ENCODE data around the gene TFPI2. TPM values are rescaled to one million over a fixed set of nuclear protein-coding genes. Genes with fewer than 3 reads are reported as not detected.

Gene TFPI2
- total RNA-seq, 1 experiment from 2014 or later = 4.4 TPM

DNA sequence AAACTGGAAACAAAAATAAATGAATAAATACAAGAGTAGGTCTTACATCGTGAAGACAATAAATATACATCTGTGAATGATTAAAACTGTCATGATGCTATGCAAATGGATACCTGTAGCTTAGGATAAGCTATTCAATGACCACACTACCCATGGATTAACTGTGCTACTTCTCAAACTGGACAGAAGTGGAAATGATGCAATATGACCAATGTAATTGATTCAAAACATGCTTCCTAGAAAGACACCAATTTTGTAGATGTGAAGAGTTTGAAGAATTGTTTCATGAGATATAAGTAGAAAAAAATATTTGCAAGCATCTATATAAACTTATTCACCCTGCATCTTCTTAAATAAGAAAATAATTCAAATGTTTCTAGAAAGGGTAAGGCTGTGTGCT, 36.1 kb downstream of the TFPI2 start:
- no peaks in the 10 kb centered on the region for H3K36me3 Mint-ChIP-seq (ENCODE audit: insufficient read depth in 1 of 3, low read depth in 3 of 3)
- Histone ChIP-seq H2AFZ (ENCODE audit: low read length) (no peak overlapping the region), H2BK120ac (ENCODE audit: low read depth, low read length, poor library complexity, severe bottlenecking) (no peak overlapping the region), H2BK20ac (ENCODE audit: low read depth, low read length, poor library complexity, severe bottlenecking) (no peak overlapping the region), H3K79me1 (ENCODE audit: insufficient read depth, low read depth, low read length, poor library complexity, severe bottlenecking) (no peaks in the 10 kb centered on the region), H3K4ac (ENCODE audit: low read depth, low read length) (no peak overlapping the region), H2BK5ac (ENCODE audit: insufficient read length, low read length) (no peak overlapping the region), H3K18ac (ENCODE audit: insufficient read length, low read depth, low read length) (no peak overlapping the region), H3K56ac (ENCODE audit: insufficient read length, low read depth, low read length) (no peak overlapping the region), H4K91ac (ENCODE audit: insufficient read length, low read depth, low read length) (no peak overlapping the region), H3K23ac (ENCODE audit: insufficient read length, low read depth, low read length) (no peak overlapping the region), H4K20me1 (ENCODE audit: control insufficient read depth, insufficient read depth, insufficient read length) (no peaks in the 10 kb centered on the region), H3K23me2 (ENCODE audit: insufficient read length, low read depth, low read length, poor library complexity, severe bottlenecking) (no peaks in the 10 kb centered on the region), H2AK5ac (ENCODE audit: insufficient read length, low read length) (no peak overlapping the region), H3K79me2 (ENCODE audit: insufficient read depth, low read length) (no peaks in the 10 kb centered on the region), H2BK15ac (ENCODE audit: low read depth, low read length) (no peak overlapping the region), H4K5ac (ENCODE audit: insufficient read length, low read depth, low read length) (no peak overlapping the region), H3K27me3 (ENCODE audit: insufficient read depth, low read length) (no peaks in the 10 kb centered on the region), H2BK12ac (ENCODE audit: insufficient read length, low read depth, low read length) (no peak overlapping the region), H3K14ac (ENCODE audit: insufficient read depth, low read length) (no peak overlapping the region), H3K4me2 (ENCODE audit: insufficient read depth, insufficient read length, low read length) (no peak overlapping the region), H4K8ac (replicated peaks; ENCODE audit: insufficient read length, low read depth, low read length) (no peak overlapping the region), H3K4me1 (ENCODE audit: insufficient read depth, low read length) (no peaks in the 10 kb centered on the region), H3K9me3 (ENCODE audit: control insufficient read depth, low read depth, low read length) (no peaks in the 10 kb centered on the region), H3K9ac (ENCODE audit: extremely low read depth, insufficient read length, low read length) (no peak overlapping the region), H3K27ac (ENCODE audit: insufficient read length, low read depth, low read length) (no peak overlapping the region), H3T11ph (ENCODE audit: low read length) (no peak overlapping the region)
- H3K27me3 Mint-ChIP-seq (ENCODE audit: low read depth) = no peaks in the 10 kb centered on the region; the same call in none of the 2 replicates
- TF ChIP-seq, protein P1, sequence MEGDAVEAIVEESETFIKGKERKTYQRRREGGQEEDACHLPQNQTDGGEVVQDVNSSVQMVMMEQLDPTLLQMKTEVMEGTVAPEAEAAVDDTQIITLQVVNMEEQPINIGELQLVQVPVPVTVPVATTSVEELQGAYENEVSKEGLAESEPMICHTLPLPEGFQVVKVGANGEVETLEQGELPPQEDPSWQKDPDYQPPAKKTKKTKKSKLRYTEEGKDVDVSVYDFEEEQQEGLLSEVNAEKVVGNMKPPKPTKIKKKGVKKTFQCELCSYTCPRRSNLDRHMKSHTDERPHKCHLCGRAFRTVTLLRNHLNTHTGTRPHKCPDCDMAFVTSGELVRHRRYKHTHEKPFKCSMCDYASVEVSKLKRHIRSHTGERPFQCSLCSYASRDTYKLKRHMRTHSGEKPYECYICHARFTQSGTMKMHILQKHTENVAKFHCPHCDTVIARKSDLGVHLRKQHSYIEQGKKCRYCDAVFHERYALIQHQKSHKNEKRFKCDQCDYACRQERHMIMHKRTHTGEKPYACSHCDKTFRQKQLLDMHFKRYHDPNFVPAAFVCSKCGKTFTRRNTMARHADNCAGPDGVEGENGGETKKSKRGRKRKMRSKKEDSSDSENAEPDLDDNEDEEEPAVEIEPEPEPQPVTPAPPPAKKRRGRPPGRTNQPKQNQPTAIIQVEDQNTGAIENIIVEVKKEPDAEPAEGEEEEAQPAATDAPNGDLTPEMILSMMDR (conservative IDR thresholded peaks at IDR 0.05) = no peak
- H3K4me1 Mint-ChIP-seq = no peaks in the 10 kb centered on the region
- H3K4me3 Mint-ChIP-seq = no peak overlapping the region
- no peak overlapping the region for H3K27ac Mint-ChIP-seq
- no CpG with 5 or more reads among the region's 1 CpG for WGBS (ENCODE audit: extremely low coverage, insufficient read length, low lambda C conversion rate)
- H3K9me3 Mint-ChIP-seq = no peaks in the 10 kb centered on the region
- no peak for DNase-seq
